ENCODE results near the gene ARMCX4. TPM values are rescaled to one million over a fixed set of nuclear protein-coding genes. Genes with fewer than 3 reads are reported as not detected.

ARMCX4 gene
- total RNA-seq, 1 donor from 2014 or later: 13.1 TPM

GRCh38 chrX:101452056-101452455 lies 33.2 kb upstream of the ARMCX4 start:
- Histone ChIP-seq H3K27me3 (no peaks in the 10 kb centered on the region), H3K36me3 (no peaks in the 10 kb centered on the region), H3K4me1 (peaks cover 6% of the 10 kb centered on the region), H3K4me3 (no peak overlapping the region), H3K27ac (no peak overlapping the region), H3K9me3 (no peaks in the 10 kb centered on the region)
- DNase-seq (no peak), ATAC-seq (no peak)
- TF ChIP-seq CTCF (IDR thresholded peaks at IDR 0.05): no peak
- intact Hi-C loops (cut with DNase I): no loop called here

- H3K9me3 ChIP-seq: no peaks in the 10 kb centered on the region
- no peak for ATAC-seq
- no peaks in the 10 kb centered on the region for H3K36me3 ChIP-seq
- H3K27ac ChIP-seq: no peak overlapping the region
- H3K27me3 ChIP-seq: no peaks in the 10 kb centered on the region
- H3K4me3 ChIP-seq: no peak overlapping the region
- DNase-seq: no peak
- H3K4me1 ChIP-seq: no peaks in the 10 kb centered on the region
- no peak for TF ChIP-seq CTCF (IDR thresholded peaks at IDR 0.05)
- intact Hi-C loops (cut with DNase I): no loop called here
Measured at GRCh38 chrX:101460669-101461068, 24.6 kb upstream of the ARMCX4 start.

DNA sequence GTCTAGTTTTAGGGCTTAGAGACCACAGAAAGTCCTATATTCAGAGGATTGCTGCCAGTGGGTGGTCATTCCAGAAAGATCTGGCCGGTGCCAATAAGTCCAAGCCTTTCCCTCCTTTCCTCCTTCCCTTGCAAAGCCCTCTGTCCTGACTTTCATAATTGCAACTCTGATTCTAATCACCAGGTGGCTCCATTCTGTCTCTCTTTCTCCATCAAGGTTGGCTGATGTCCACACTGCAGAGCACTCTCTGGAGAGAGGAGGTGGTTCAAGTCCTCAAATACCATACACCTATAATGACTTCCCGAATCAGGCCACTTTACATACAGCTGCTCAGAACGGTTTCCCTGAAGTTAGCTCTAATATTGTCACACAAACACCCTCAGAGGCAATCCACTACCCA lies 22.4 kb upstream of the ARMCX4 start:
- TF ChIP-seq CTCF (IDR thresholded peaks at IDR 0.05): peak; percentile 29
- intact Hi-C loops (cut with DNase I): no loop called here
- no peak for DNase-seq
- no peaks in the 10 kb centered on the region for H3K4me1 ChIP-seq
- peak; percentile 82 for ATAC-seq
- H3K9me3 ChIP-seq: no peaks in the 10 kb centered on the region
- no peak overlapping the region for H3K27ac ChIP-seq
- H3K27me3 ChIP-seq: no peaks in the 10 kb centered on the region
- no peak overlapping the region for H3K4me3 ChIP-seq
- H3K36me3 ChIP-seq: no peaks in the 10 kb centered on the region

GRCh38 chrX:101478366-101478765 lies 6.9 kb upstream of the ARMCX4 start:
- no peaks in the 10 kb centered on the region for H3K27me3 ChIP-seq
- intact Hi-C loops (cut with DNase I): no loop called here
- ATAC-seq: no peak
- no peaks in the 10 kb centered on the region for H3K9me3 ChIP-seq
- no peak for DNase-seq
- TF ChIP-seq CTCF (IDR thresholded peaks at IDR 0.05): no peak
- H3K36me3 ChIP-seq: no peaks in the 10 kb centered on the region
- H3K4me3 ChIP-seq: no peak overlapping the region
- H3K27ac ChIP-seq: no peak overlapping the region
- no peaks in the 10 kb centered on the region for H3K4me1 ChIP-seq

DNA sequence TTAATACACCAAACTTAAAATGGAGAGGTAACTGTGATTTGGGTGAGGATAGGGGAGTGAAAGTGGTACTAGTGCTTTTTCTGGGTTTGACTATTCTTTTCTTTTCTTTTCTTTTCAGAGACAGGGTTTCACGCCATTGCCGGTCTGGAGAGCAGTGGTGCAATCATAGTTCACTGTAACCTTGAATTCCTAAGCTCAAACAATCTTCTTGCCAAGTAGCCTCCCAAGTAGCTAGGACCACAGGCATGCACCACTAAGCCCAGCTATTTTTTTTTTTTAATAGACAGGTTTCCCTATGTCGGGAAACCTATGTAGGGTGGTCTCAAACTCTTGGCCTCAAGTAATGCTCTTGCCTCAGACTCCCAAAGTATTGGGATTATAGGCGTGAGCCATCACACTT lies 3.0 kb upstream of the ARMCX4 start:
- Histone ChIP-seq H3K4me3 (no peak overlapping the region), H3K9me3 (no peaks in the 10 kb centered on the region), H3K36me3 (no peaks in the 10 kb centered on the region), H3K27ac (no peak overlapping the region), H3K4me1 (no peaks in the 10 kb centered on the region), H3K27me3 (no peaks in the 10 kb centered on the region)
- intact Hi-C loops (cut with DNase I): no loop called here
- DNase-seq (no peak), ATAC-seq (no peak)
- no peak for TF ChIP-seq CTCF (IDR thresholded peaks at IDR 0.05)

DNA sequence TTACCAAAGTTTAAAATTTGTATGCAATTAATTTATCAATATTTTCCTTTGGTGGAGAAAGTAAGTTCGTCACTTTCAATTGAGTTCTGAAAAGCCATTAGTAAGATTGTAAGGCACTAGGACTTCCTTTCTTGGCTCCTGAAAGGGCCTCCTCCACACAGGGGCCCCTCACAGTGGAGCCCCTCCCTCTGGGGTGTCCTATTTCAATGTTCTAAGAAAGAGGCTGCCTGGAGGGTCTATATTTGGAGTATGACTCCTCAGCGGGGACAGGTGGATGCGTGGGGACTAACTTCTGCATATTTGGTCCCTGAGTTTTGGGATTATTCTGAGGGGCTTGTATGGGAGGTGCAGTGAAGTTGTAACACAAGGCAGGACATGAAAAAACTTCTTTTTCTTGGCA lies 1.6 kb upstream of the ARMCX4 start:
- ATAC-seq (no peak), DNase-seq (no peak)
- Histone ChIP-seq H3K9me3 (no peaks in the 10 kb centered on the region), H3K4me1 (no peaks in the 10 kb centered on the region), H3K27me3 (no peaks in the 10 kb centered on the region), H3K4me3 (no peak overlapping the region), H3K27ac (no peak overlapping the region), H3K36me3 (no peaks in the 10 kb centered on the region)
- intact Hi-C loops (cut with DNase I): no loop called here
- TF ChIP-seq CTCF (IDR thresholded peaks at IDR 0.05): no peak

Measured in upper lobe of right lung (tissue), 1 donor.